IMR-90 (cell line): ENCODE data around the gene JCAD. TPM values are rescaled to one million over a fixed set of nuclear protein-coding genes. Genes with fewer than 3 reads are reported as not detected.

Source experiments
- ATAC-seq: fragments of 200-7000 bp; cut with Tn5 transposase; 2 replicates; pipeline ENCODE4 v1.9.1; 2020; ENCODE audit warnings: low read depth, mild to moderate bottlenecking, moderate library complexity
- BruUV-seq: library from RNA; stranded (reverse); fragments of 400-500 nt; replicated peaks from 2 replicates; lab custom pipeline; 2021; lab: Mats Ljungman, UMichigan
- CTCF ChIA-PET: fragments of 300-600 bp; formaldehyde crosslinking; extraction: SDS; loops from one replicate; lab custom pipeline; 2021; ENCODE audit warnings: antibody characterized with exemption; lab: Yijun Ruan, JAX
- POLR2A ChIA-PET: fragments of 300-600 bp; sonication (Branson Sonifier 250); formaldehyde crosslinking; loops from one replicate; lab custom pipeline; 2022; ENCODE audit warnings: antibody characterized with exemption; ENCODE audit not compliant: unreplicated experiment; lab: Charles Lee
- DNase-seq: peaks from one replicate; pipeline ENCODE4 v3.0.0; 2013
- H2AFZ ChIP-seq: replicated peaks from 2 replicates; pipeline ENCODE3; 2013; ENCODE audit warnings: low read length, mild to moderate bottlenecking; ENCODE audit not compliant: poor library complexity
- H2AK5ac ChIP-seq: 2 replicates; pipeline ENCODE4 v1.6.1; 2013; ENCODE audit warnings: low read depth, low read length, inconsistent platforms
- H2AK9ac ChIP-seq: replicated peaks from 2 replicates; pipeline ENCODE3; 2013; ENCODE audit warnings: mild to moderate bottlenecking, low read depth, low read length, moderate library complexity; ENCODE audit not compliant: poor library complexity
- H2BK120ac ChIP-seq: 2 replicates; pipeline ENCODE4 v1.6.1; 2013; ENCODE audit warnings: low read depth, low read length, inconsistent platforms
- H2BK15ac ChIP-seq: 3 replicates; pipeline ENCODE4 v1.6.1; 2013; ENCODE audit warnings: low read depth, low read length, inconsistent platforms
- H2BK20ac ChIP-seq: 2 replicates; pipeline ENCODE4 v1.6.1; 2013; ENCODE audit warnings: low read depth, mild to moderate bottlenecking, inconsistent platforms, low read length, moderate library complexity
- H2BK5ac ChIP-seq: 2 replicates; pipeline ENCODE4 v1.6.1; 2013; ENCODE audit warnings: mild to moderate bottlenecking, low read depth, low read length, inconsistent platforms; ENCODE audit not compliant: poor library complexity, severe bottlenecking
- H3K14ac ChIP-seq: replicated peaks from 2 replicates; pipeline ENCODE4 v1.6.1; 2013; ENCODE audit warnings: low read depth, low read length, inconsistent platforms
- H3K18ac ChIP-seq: 2 replicates; pipeline ENCODE4 v1.6.1; 2013; ENCODE audit warnings: low read depth, low read length, control low read depth
- H3K23ac ChIP-seq: 2 replicates; pipeline ENCODE4 v1.6.1; 2013; ENCODE audit warnings: low read depth, low read length, inconsistent platforms
- H3K27ac ChIP-seq: 2 replicates; pipeline ENCODE4 v1.5.1; 2013; ENCODE audit warnings: mild to moderate bottlenecking, control low read depth, low read length; ENCODE audit not compliant: insufficient read depth
- H3K27me3 ChIP-seq: 2 replicates; pipeline ENCODE4 v1.6.1; 2013; ENCODE audit warnings: low read length; ENCODE audit not compliant: control insufficient read depth, insufficient read depth
- H3K36me3 ChIP-seq: 2 replicates; pipeline ENCODE4 v1.6.1; 2013; ENCODE audit warnings: low read length, mixed read lengths; ENCODE audit not compliant: control insufficient read depth, insufficient read depth
- H3K4ac ChIP-seq: 2 replicates; pipeline ENCODE4 v1.6.1; 2013; ENCODE audit warnings: low read depth, low read length, inconsistent platforms
- H3K4me1 ChIP-seq: 2 replicates; pipeline ENCODE4 v1.6.1; 2013; ENCODE audit warnings: low read length, mixed read lengths; ENCODE audit not compliant: control insufficient read depth, insufficient read depth
- H3K4me2 ChIP-seq: 2 replicates; pipeline ENCODE4 v1.6.1; 2013; ENCODE audit warnings: low read depth, mild to moderate bottlenecking, control low read depth, low read length, moderate library complexity
- H3K4me3 ChIP-seq: 2 replicates; pipeline ENCODE4 v1.5.1; 2013; ENCODE audit warnings: low read depth, mild to moderate bottlenecking, control low read depth, low read length, moderate library complexity; ENCODE audit not compliant: insufficient read depth
- H3K56ac ChIP-seq: 2 replicates; pipeline ENCODE4 v1.6.1; 2013; ENCODE audit warnings: low read length, inconsistent platforms; ENCODE audit not compliant: insufficient read depth; ENCODE audit errors: extremely low read depth
- H3K79me1 ChIP-seq, 2 experiments: 2 replicates each; pipeline ENCODE4 v1.6.1; 2013; ENCODE audit warnings: low read length in 2 of 2, inconsistent platforms in 1 of 2, low read depth in 1 of 2
- H3K9ac ChIP-seq: 2 replicates; pipeline ENCODE4 v1.6.1; 2013; ENCODE audit warnings: low read depth, low read length, control low read depth
- H3K9me1 ChIP-seq: 2 replicates; pipeline ENCODE4 v1.6.1; 2013; ENCODE audit warnings: low read length, inconsistent platforms; ENCODE audit not compliant: insufficient read depth
- H3K9me3 ChIP-seq: 2 replicates; pipeline ENCODE4 v1.6.1; 2013; ENCODE audit warnings: low read length; ENCODE audit not compliant: control insufficient read depth, insufficient read depth
- H4K20me1 ChIP-seq: 2 replicates; pipeline ENCODE4 v1.6.1; 2013; ENCODE audit warnings: low read length, inconsistent platforms; ENCODE audit not compliant: insufficient read depth
- H4K5ac ChIP-seq: 2 replicates; pipeline ENCODE4 v1.6.1; 2013; ENCODE audit warnings: mild to moderate bottlenecking, low read depth, low read length, control low read depth
- H4K8ac ChIP-seq, 2 experiments: 2 replicates each; pipeline ENCODE4 v1.6.1; 2013; ENCODE audit warnings: low read depth in 2 of 2, low read length in 2 of 2, control low read depth in 1 of 2, inconsistent platforms in 1 of 2
- H4K91ac ChIP-seq: 2 replicates; pipeline ENCODE4 v1.6.1; 2013; ENCODE audit warnings: low read depth, low read length, inconsistent platforms; ENCODE audit not compliant: insufficient read depth
- BHLHE40 ChIP-seq: fragments of 150-350 bp; IDR thresholded peaks from 2 replicates; pipeline ENCODE4 v1.6.1; 2016; ENCODE audit warnings: mild to moderate bottlenecking, low read depth, low read length
- CEBPB ChIP-seq: IDR thresholded peaks from 2 replicates; pipeline ENCODE4 v1.6.1; 2012; ENCODE audit warnings: low read depth, low read length, improper control_type of control experiment
- CHD1 ChIP-seq: IDR thresholded peaks from 2 replicates; pipeline ENCODE4 v1.6.1; 2012; ENCODE audit warnings: low read depth, low read length, improper control_type of control experiment
- CTCF ChIP-seq: conservative IDR thresholded peaks from 2 replicates; pipeline ENCODE4 v1.5.1; 2012; ENCODE audit warnings: mild to moderate bottlenecking, low read depth, low read length, improper control_type of control experiment
- ELK1 ChIP-seq: fragments of 150-350 bp; IDR thresholded peaks from 2 replicates; pipeline ENCODE4 v1.6.1; 2016; ENCODE audit warnings: low read depth, mild to moderate bottlenecking, low read length, moderate library complexity, borderline replicate concordance
- FOS ChIP-seq: fragments of 150-350 bp; IDR thresholded peaks from 2 replicates; pipeline ENCODE4 v1.6.1; 2016; ENCODE audit warnings: low read depth, low read length
- MAFK ChIP-seq: IDR thresholded peaks from 2 replicates; pipeline ENCODE4 v1.6.1; 2012; ENCODE audit warnings: low read depth, low read length, improper control_type of control experiment
- MAZ ChIP-seq: IDR thresholded peaks from 2 replicates; pipeline ENCODE4 v1.6.1; 2012; ENCODE audit warnings: low read depth, mild to moderate bottlenecking, low read length, improper control_type of control experiment, moderate library complexity, borderline replicate concordance
- MXI1 ChIP-seq: IDR thresholded peaks from 2 replicates; pipeline ENCODE4 v1.6.1; 2012; ENCODE audit warnings: low read depth, mild to moderate bottlenecking, low read length, moderate library complexity, borderline replicate concordance
- NFE2L2 ChIP-seq: fragments of 150-350 bp; IDR thresholded peaks from 2 replicates; pipeline ENCODE4 v1.6.1; 2016; ENCODE audit warnings: low read depth, mild to moderate bottlenecking, low read length
- POLR2A ChIP-seq: IDR thresholded peaks from 2 replicates; pipeline ENCODE4 v1.6.1; 2012; ENCODE audit warnings: mild to moderate bottlenecking, low read depth, low read length
- RAD21 ChIP-seq: IDR thresholded peaks from 2 replicates; pipeline ENCODE4 v1.6.1; 2012; ENCODE audit warnings: low read length, improper control_type of control experiment
- RCOR1 ChIP-seq: IDR thresholded peaks from 2 replicates; pipeline ENCODE4 v1.6.1; 2012; ENCODE audit warnings: mild to moderate bottlenecking, low read length, improper control_type of control experiment; ENCODE audit not compliant: insufficient replicate concordance
- RFX5 ChIP-seq: IDR thresholded peaks from 2 replicates; pipeline ENCODE4 v1.8.0; 2012; ENCODE audit warnings: low read depth, mild to moderate bottlenecking, low read length, moderate library complexity
- SMC3 ChIP-seq: fragments of 150-350 bp; IDR thresholded peaks from 2 replicates; pipeline ENCODE4 v1.6.1; 2016; ENCODE audit warnings: low read depth, mild to moderate bottlenecking, antibody characterized with exemption, low read length, moderate library complexity
- USF2 ChIP-seq: fragments of 150-350 bp; IDR thresholded peaks from 2 replicates; pipeline ENCODE4 v1.6.1; 2017; ENCODE audit warnings: mild to moderate bottlenecking, antibody characterized with exemption, low read length, low read depth
- WGBS, 2 experiments: methylation state at CpG; one replicate each; pipeline versions ENCODE4 v1.1.5 to v1.1.7; 2013; ENCODE audit warnings: missing lambda C conversion rate in 2 of 2; ENCODE audit not compliant: insufficient read length in 1 of 2; ENCODE audit errors: extremely low coverage in 2 of 2; 5-methylcytosine and 5-hydroxymethylcytosine counted together
- dilution Hi-C: fragments of 300-500 bp; cut with HindIII; formaldehyde crosslinking; loops from one replicate; pipeline ENCODE4 v1.14.3; 2018; ENCODE audit warnings: low sequenced_read_pairs; ENCODE audit not compliant: unreplicated experiment
- in situ Hi-C: fragments of 300-500 bp; cut with MboI; formaldehyde crosslinking; loops from 3 replicates; pipeline ENCODE4 v1.14.3; 2019; ENCODE audit warnings: low sequenced_read_pairs, inconsistent platforms, mixed read lengths
- intact Hi-C: fragments of 100-400 bp; cut with micrococcal nuclease; formaldehyde crosslinking; loops from 2 replicates; pipeline ENCODE4 v1.10.0; 2022
- polyA plus RNA-seq, 3 experiments: library from polyadenylated mRNA; depleted of rRNA; stranded (reverse); fragments of >200 nt; gene quantifications; 2 replicates each; pipeline ENCODE4 v1.2.3, GENCODE V29; 2012; ENCODE audit warnings: low replicate concordance in 1 of 3
- total RNA-seq: library from RNA; depleted of rRNA; stranded (reverse); fragments of >200 nt; gene quantifications from 2 replicates; pipeline ENCODE4 v1.2.3, GENCODE V29; 2012

Gene JCAD
- total and polyA plus RNA-seq, 2 of the 4 experiments (the other 2 are of a cell fraction): 15.9 to 16.8 TPM

GRCh38 chr10:30091136-30091535, 31.8 kb upstream of the JCAD start:
- H2BK5ac ChIP-seq: no peak overlapping the region
- no peak overlapping the region for H3K9ac ChIP-seq
- H3K4me1 ChIP-seq: no peaks in the 10 kb centered on the region
- H4K20me1 ChIP-seq: no peaks in the 10 kb centered on the region
- H3K36me3 ChIP-seq: no peaks in the 10 kb centered on the region
- H2AK9ac ChIP-seq: no peak overlapping the region
- peaks cover 1% of the 10 kb centered on the region; the same call in 1 of the 2 replicates for H3K27me3 ChIP-seq
- no peak overlapping the region for H4K5ac ChIP-seq
- ChIA-PET CTCF (no interaction called here), POLR2A (no interaction called here)
- H3K18ac ChIP-seq: no peak overlapping the region
- no peak overlapping the region for H4K91ac ChIP-seq
- H2BK20ac ChIP-seq: no peak overlapping the region
- H3K23ac ChIP-seq: no peak overlapping the region
- no peak for DNase-seq
- intact Hi-C loops: no loop called here
- no peak overlapping the region for H3K4me2 ChIP-seq
- BruUV-seq: no TSS peak
- dilution Hi-C loops: no loop called here
- no peak overlapping the region for H3K27ac ChIP-seq
- ATAC-seq: no peak
- no peak overlapping the region for H3K4me3 ChIP-seq
- WGBS, 2 experiments: no CpG with 5 or more reads among the region's 4 CpGs
- no peak overlapping the region for H3K4ac ChIP-seq
- H3K14ac ChIP-seq: no peak overlapping the region
- no peak overlapping the region for H2BK120ac ChIP-seq
- no peak overlapping the region for H2AFZ ChIP-seq
- no peak overlapping the region for H3K56ac ChIP-seq
- no peak overlapping the region for H4K8ac ChIP-seq
- no peaks in the 10 kb centered on the region for H3K9me1 ChIP-seq
- no peak overlapping the region for H2BK15ac ChIP-seq
- no peaks in the 10 kb centered on the region for H3K79me1 ChIP-seq
- H2AK5ac ChIP-seq: no peak overlapping the region
- TF ChIP-seq SMC3 (no peak), FOS (no peak), ELK1 (no peak), NFE2L2 (no peak), RFX5 (no peak), CTCF (no peak), BHLHE40 (no peak), RCOR1 (no peak), RAD21 (no peak), POLR2A (no peak), MXI1 (no peak), USF2 (no peak), MAZ (no peak), MAFK (no peak), CHD1 (no peak), CEBPB (no peak)
- in situ Hi-C loops: no loop called here
- H3K9me3 ChIP-seq: no peaks in the 10 kb centered on the region
